DOHH2 (cell line): ENCODE measurements around the gene MYBPHL.

ENCODE experiments used
- EZH2phosphoT487 ChIP-seq: fragments of 200-600 bp; sonication (generic); IDR thresholded peaks from 2 replicates; pipeline ENCODE4 v1.6.1; 2017; ENCODE audit warnings: borderline replicate concordance, mild to moderate bottlenecking, antibody characterized with exemption, low read length, moderate library complexity, mixed read lengths
- TF ChIP-seq, protein P1 (sequence below): fragments of 200-600 bp; sonication (generic); IDR thresholded peaks from one replicate; pipeline ENCODE4 v1.5.1; 2014; ENCODE audit warnings: antibody characterized with exemption, mild to moderate bottlenecking, low read depth, low read length; ENCODE audit not compliant: poor library complexity, severe bottlenecking

DNA sequence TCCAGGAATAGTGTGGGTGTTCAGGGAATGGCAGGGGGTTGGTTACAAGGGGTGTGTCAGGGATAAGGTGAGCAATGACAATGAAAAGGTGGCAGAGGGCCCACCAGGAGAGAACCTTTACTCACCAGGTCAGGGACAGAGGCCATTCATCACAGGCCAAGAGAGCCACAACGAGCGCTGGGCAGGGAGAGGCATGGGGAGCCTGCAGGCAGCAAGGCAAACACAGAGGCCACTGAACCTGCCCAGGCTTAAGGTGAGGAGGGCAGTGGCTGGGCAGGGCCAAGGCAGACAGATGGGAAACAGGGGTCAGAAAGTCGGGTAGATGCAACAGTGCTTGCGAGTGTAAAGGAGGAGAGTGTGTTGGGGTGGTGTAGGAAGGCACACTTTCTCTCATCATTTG lies 28.3 kb upstream of the MYBPHL start:
- TF ChIP-seq, protein P1, sequence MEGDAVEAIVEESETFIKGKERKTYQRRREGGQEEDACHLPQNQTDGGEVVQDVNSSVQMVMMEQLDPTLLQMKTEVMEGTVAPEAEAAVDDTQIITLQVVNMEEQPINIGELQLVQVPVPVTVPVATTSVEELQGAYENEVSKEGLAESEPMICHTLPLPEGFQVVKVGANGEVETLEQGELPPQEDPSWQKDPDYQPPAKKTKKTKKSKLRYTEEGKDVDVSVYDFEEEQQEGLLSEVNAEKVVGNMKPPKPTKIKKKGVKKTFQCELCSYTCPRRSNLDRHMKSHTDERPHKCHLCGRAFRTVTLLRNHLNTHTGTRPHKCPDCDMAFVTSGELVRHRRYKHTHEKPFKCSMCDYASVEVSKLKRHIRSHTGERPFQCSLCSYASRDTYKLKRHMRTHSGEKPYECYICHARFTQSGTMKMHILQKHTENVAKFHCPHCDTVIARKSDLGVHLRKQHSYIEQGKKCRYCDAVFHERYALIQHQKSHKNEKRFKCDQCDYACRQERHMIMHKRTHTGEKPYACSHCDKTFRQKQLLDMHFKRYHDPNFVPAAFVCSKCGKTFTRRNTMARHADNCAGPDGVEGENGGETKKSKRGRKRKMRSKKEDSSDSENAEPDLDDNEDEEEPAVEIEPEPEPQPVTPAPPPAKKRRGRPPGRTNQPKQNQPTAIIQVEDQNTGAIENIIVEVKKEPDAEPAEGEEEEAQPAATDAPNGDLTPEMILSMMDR = no peak
- no peak for TF ChIP-seq EZH2phosphoT487
